Measurements from ENCODE around the gene HOXB5.
A peak's percentile ranks its signal among the peaks of the same experiment; 100 is the strongest.

HOXB5 gene

GRCh38 chr17:48576479-48577309 is 16.9 kb downstream of the HOXB5 start (continued):
- TF ChIP-seq ZNF704 (tag by site-specific recombination; IDR thresholded peaks at IDR 0.05): no peak
- no peak for TF ChIP-seq YY2 (tag by site-specific recombination; IDR thresholded peaks at IDR 0.05)
- TF ChIP-seq GLIS2 (tag by site-specific recombination; IDR thresholded peaks at IDR 0.05): peak; percentile 68
- TF ChIP-seq ZBTB17 (tag by site-specific recombination; IDR thresholded peaks at IDR 0.05): no peak
- no peak for TF ChIP-seq ZFP3 (tag by site-specific recombination; IDR thresholded peaks at IDR 0.05; ENCODE audit: low read depth)
- TF ChIP-seq HIC1 (tag by site-specific recombination; IDR thresholded peaks at IDR 0.05): peak; percentile 51; the same call in 1 of the 2 replicates
- TF ChIP-seq ZNF248 (tag by site-specific recombination; IDR thresholded peaks at IDR 0.05): no peak
- no peak for TF ChIP-seq ZNF362 (tag by site-specific recombination; IDR thresholded peaks at IDR 0.05)
- TF ChIP-seq ZNF423 (tag by site-specific recombination; IDR thresholded peaks at IDR 0.05): peak; percentile 70
- TF ChIP-seq ZNF658 (tag by site-specific recombination; IDR thresholded peaks at IDR 0.05): no peak
- TF ChIP-seq ZNF654 (tag by site-specific recombination; IDR thresholded peaks at IDR 0.05; ENCODE audit: low read depth): no peak
- TF ChIP-seq ZBTB6 (tag by site-specific recombination; IDR thresholded peaks at IDR 0.05): peak; percentile 76; the same call in 1 of the 2 replicates
- TF ChIP-seq PATZ1 (tag by site-specific recombination; IDR thresholded peaks at IDR 0.05): peak; percentile 30; the same call in 1 of the 2 replicates
- TF ChIP-seq ZNF596 (tag by site-specific recombination; IDR thresholded peaks at IDR 0.05): peak; percentile 85
- no peak for TF ChIP-seq ZNF280C (tag by site-specific recombination; IDR thresholded peaks at IDR 0.05)
- no peak for TF ChIP-seq ZNF426 (tag by site-specific recombination; IDR thresholded peaks at IDR 0.05)
- TF ChIP-seq MEIS1 (CRISPR knock-in tag; IDR thresholded peaks at IDR 0.05; ENCODE audit: borderline replicate concordance): no peak
- TF ChIP-seq ZFP37 (tag by site-specific recombination; IDR thresholded peaks at IDR 0.05): no peak
- TF ChIP-seq ZNF768 (tag by site-specific recombination; IDR thresholded peaks at IDR 0.05): no peak
- no peak for TF ChIP-seq ZNF302 (tag by site-specific recombination; IDR thresholded peaks at IDR 0.05; ENCODE audit: low read depth)
- TF ChIP-seq MYNN (tag by site-specific recombination; IDR thresholded peaks at IDR 0.05; ENCODE audit: borderline replicate concordance): no peak
- no peak for TF ChIP-seq ZNF416 (tag by site-specific recombination; IDR thresholded peaks at IDR 0.05)
- TF ChIP-seq ZSCAN4 (tag by site-specific recombination; IDR thresholded peaks at IDR 0.05): no peak
- TF ChIP-seq ZSCAN5A (tag by site-specific recombination; IDR thresholded peaks at IDR 0.05): no peak
- no peak for TF ChIP-seq ELK4 (IDR thresholded peaks at IDR 0.05; ENCODE audit: borderline replicate concordance, low read depth, low read length)
